Smooth muscle cell (in vitro differentiated cells): ENCODE data around the gene EVX1. TPM values are rescaled to one million over a fixed set of nuclear protein-coding genes. Genes with fewer than 3 reads are reported as not detected.

Experiments used
- DNase-seq: peaks from one replicate; lab custom pipeline; 2025; ENCODE audit not compliant: unreplicated experiment; lab: John Stamatoyannopoulos, UW
- H2AFZ ChIP-seq: fragments of 200-600 bp; sonication (generic); 2 replicates; pipeline ENCODE4 v1.6.0; 2016; ENCODE audit warnings: antibody characterized with exemption, low read depth, mild to moderate bottlenecking
- H3F3A ChIP-seq: fragments of 200-600 bp; sonication (generic); 2 replicates; pipeline ENCODE4 v1.6.0; 2017; ENCODE audit warnings: antibody characterized with exemption, low read depth
- H3K27ac ChIP-seq: fragments of 200-600 bp; sonication (generic); 2 replicates; pipeline ENCODE4 v1.5.1; 2016; ENCODE audit warnings: low read depth, mild to moderate bottlenecking
- H3K27me3 ChIP-seq: fragments of 200-600 bp; sonication (generic); 2 replicates; pipeline ENCODE4 v1.6.1; 2016; ENCODE audit warnings: low read depth, mild to moderate bottlenecking
- H3K36me3 ChIP-seq: fragments of 200-600 bp; sonication (generic); 2 replicates; pipeline ENCODE4 v1.5.1; 2016; ENCODE audit warnings: low read depth
- H3K4me1 ChIP-seq: fragments of 200-600 bp; sonication (generic); 2 replicates; pipeline ENCODE4 v1.5.1; 2016; ENCODE audit warnings: low read depth
- H3K4me2 ChIP-seq: fragments of 200-600 bp; sonication (generic); 2 replicates; pipeline ENCODE4 v1.6.0; 2016; ENCODE audit warnings: mild to moderate bottlenecking
- H3K4me3 ChIP-seq: fragments of 200-600 bp; sonication (generic); 2 replicates; pipeline ENCODE4 v1.5.1; 2016; ENCODE audit warnings: mild to moderate bottlenecking
- H3K79me2 ChIP-seq: fragments of 200-600 bp; sonication (generic); 2 replicates; pipeline ENCODE4 v1.6.0; 2016; ENCODE audit warnings: low read depth, mild to moderate bottlenecking
- H3K9ac ChIP-seq: fragments of 200-600 bp; sonication (generic); 2 replicates; pipeline ENCODE4 v1.6.0; 2016; ENCODE audit warnings: low read depth
- H3K9me3 ChIP-seq: fragments of 200-600 bp; sonication (generic); replicated peaks from 2 replicates; pipeline ENCODE4 v1.5.1; 2016; ENCODE audit warnings: low read depth
- H4K20me1 ChIP-seq: fragments of 200-600 bp; sonication (generic); 2 replicates; pipeline ENCODE4 v1.6.0; 2016; ENCODE audit warnings: low read depth
- WGBS: methylation state at CpG from one replicate; pipeline ENCODE4 v1.1.7; 2016; ENCODE audit warnings: low lambda C conversion rate; 5-methylcytosine and 5-hydroxymethylcytosine counted together
- polyA plus RNA-seq: library from polyadenylated mRNA; unstranded; fragments of >200 nt; fragmentation: Nextera tagmentation; extraction: Ambion mirVana; gene quantifications from 2 replicates; pipeline ENCODE4 v1.2.1, GENCODE V29; 2016
- total RNA-seq: library from RNA; depleted of rRNA; stranded (reverse); fragments of >200 nt; gene quantifications from 2 replicates; pipeline ENCODE4 v1.2.3, GENCODE V29; 2014
- TF ChIP-seq, protein P1 (sequence below): fragments of 200-600 bp; sonication (generic); IDR thresholded peaks from 2 replicates; pipeline ENCODE4 v1.5.1; 2017; ENCODE audit warnings: borderline replicate concordance, mild to moderate bottlenecking, antibody characterized with exemption; ENCODE audit not compliant: insufficient read depth, poor library complexity, severe bottlenecking

The EVX1 gene
- total and polyA plus RNA-seq, 2 experiments from 2014 or later, result 0.36 to 2.0 TPM

DNA sequence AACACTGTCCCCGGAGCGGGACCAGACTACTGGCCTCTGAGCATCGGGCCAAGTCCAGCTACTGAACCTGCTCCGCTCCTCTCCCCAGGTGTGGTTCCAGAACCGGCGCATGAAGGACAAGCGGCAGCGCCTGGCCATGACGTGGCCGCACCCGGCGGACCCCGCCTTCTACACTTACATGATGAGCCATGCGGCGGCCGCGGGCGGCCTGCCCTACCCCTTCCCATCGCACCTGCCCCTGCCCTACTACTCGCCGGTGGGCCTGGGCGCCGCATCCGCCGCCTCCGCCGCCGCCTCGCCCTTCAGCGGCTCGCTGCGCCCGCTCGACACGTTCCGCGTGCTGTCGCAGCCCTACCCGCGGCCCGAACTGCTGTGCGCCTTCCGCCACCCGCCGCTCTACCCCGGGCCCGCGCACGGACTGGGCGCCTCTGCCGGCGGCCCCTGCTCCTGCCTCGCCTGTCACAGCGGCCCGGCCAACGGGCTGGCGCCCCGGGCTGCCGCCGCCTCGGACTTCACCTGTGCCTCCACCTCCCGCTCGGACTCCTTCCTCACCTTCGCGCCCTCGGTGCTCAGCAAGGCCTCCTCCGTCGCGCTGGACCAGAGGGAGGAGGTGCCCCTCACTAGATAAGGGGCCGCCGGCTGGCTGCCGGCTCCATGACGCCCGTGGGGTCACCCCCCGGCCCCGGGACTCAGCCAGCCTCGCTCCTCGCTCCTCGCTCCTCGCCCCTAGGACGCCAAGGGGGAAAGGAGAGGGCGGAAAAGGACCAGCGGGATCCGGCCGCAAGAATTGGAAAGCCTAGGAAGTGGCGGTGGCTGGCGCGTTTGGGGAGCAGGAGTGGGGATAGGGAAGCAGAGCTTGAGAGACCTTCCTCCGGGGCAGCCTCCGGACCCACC is 3.4 kb downstream of the EVX1 start:
- H3K4me1 ChIP-seq, result peaks cover 39% of the 10 kb centered on the region
- H4K20me1 ChIP-seq, result no peaks in the 10 kb centered on the region
- peaks cover 82% of the 10 kb centered on the region for H3K27me3 ChIP-seq
- no peak overlapping the region for H3K27ac ChIP-seq
- DNase-seq, result no peak
- peak overlapping the region; percentile 71 for H3K4me2 ChIP-seq
- H3K79me2 ChIP-seq, result peaks cover 28% of the 10 kb centered on the region
- H2AFZ ChIP-seq, result no peak overlapping the region
- H3K4me3 ChIP-seq, result no peak overlapping the region
- no peak overlapping the region for H3K9ac ChIP-seq
- WGBS, result 47% methylated on average over 67 of the region's 90 CpGs
- H3F3A ChIP-seq, result no peaks in the 10 kb centered on the region
- H3K36me3 ChIP-seq, result no peaks in the 10 kb centered on the region
- no peaks in the 10 kb centered on the region for H3K9me3 ChIP-seq
- TF ChIP-seq, protein P1, sequence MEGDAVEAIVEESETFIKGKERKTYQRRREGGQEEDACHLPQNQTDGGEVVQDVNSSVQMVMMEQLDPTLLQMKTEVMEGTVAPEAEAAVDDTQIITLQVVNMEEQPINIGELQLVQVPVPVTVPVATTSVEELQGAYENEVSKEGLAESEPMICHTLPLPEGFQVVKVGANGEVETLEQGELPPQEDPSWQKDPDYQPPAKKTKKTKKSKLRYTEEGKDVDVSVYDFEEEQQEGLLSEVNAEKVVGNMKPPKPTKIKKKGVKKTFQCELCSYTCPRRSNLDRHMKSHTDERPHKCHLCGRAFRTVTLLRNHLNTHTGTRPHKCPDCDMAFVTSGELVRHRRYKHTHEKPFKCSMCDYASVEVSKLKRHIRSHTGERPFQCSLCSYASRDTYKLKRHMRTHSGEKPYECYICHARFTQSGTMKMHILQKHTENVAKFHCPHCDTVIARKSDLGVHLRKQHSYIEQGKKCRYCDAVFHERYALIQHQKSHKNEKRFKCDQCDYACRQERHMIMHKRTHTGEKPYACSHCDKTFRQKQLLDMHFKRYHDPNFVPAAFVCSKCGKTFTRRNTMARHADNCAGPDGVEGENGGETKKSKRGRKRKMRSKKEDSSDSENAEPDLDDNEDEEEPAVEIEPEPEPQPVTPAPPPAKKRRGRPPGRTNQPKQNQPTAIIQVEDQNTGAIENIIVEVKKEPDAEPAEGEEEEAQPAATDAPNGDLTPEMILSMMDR, result no peak

DNA sequence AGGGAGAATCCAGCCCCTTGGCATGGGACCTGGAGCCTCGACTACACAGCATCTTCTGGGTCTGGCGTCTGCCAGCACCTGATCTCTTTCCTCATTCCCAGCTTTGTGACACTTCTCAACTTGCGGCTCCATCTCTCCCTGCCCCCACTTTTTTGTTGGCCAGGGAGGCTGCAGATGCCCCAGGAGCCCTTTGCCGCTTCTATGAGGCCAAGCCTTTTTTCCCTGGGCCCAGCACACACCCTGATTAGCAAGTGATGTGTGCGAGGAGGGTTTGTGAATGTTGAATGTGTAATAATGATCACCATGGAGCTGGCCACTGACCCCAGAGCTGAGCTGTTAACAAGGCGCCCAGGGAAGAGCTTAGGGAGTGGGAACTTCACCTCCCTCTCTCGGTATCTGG is 4.4 kb downstream of the EVX1 start:
- no peaks in the 10 kb centered on the region for H3K36me3 ChIP-seq
- peaks cover 21% of the 10 kb centered on the region for H3K79me2 ChIP-seq
- no peak overlapping the region for H3K4me3 ChIP-seq
- H3K27ac ChIP-seq, result no peak overlapping the region
- no peaks in the 10 kb centered on the region for H3K9me3 ChIP-seq
- H4K20me1 ChIP-seq, result no peaks in the 10 kb centered on the region
- TF ChIP-seq, protein P1, result no peak
- 78% methylated on average over 7 of the region's 7 CpGs for WGBS
- no peak overlapping the region for H3K4me2 ChIP-seq
- H2AFZ ChIP-seq, result no peak overlapping the region
- no peaks in the 10 kb centered on the region for H3F3A ChIP-seq
- H3K27me3 ChIP-seq, result peaks cover 88% of the 10 kb centered on the region
- H3K4me1 ChIP-seq, result peaks cover 39% of the 10 kb centered on the region
- DNase-seq, result no peak
- H3K9ac ChIP-seq, result no peak overlapping the region

DNA sequence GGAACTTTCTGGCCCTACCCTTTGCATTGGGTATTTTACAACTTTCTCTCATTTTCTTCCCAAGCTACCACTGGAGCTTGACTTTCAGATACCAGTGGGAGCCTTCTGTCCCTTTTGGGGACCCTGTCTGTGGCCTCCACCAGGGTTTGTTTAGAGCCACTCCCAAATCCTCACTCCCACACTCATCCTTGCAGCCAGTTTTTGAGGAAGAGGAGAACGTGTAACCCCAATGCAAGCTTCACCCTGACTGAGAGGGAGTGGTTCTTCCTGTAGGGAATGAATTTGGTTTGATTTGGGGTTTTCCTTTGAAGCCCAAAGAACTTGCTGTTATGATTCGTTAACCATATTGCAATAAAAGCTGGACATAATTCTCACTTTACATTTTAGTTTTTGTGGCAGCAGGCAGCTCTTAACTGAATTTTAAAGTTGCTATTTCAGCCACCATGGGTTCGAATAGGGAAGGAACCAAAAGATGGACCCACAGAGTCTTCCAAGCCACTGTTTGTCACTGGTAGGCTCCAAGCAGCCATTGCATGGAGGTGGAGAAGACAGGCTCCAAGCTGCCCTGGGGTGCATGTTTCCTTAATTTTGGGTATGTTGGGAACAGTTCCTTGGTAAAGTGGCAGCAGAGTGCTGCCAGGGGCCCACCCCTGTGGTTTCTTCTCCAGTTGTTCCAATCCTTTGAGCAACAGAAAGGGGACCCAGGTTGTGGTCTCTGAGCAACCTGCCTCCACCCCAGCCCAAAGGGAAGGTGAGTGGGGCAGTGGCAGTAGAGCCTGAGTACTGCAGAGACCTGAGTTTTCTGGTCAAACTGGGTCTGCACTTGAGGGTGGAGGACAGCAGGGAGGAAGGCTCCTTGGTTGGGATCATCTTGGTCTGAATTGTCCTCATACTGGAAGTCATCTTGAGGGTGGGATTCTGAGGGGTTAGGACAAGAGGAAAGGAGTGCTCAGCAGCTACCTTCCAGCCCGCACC is 5.1 kb downstream of the EVX1 start:
- Histone ChIP-seq H2AFZ (no peak overlapping the region), H3K9me3 (no peaks in the 10 kb centered on the region), H3F3A (no peaks in the 10 kb centered on the region), H3K79me2 (peaks cover 20% of the 10 kb centered on the region), H3K27me3 (peaks cover 95% of the 10 kb centered on the region), H4K20me1 (no peaks in the 10 kb centered on the region), H3K36me3 (no peaks in the 10 kb centered on the region), H3K4me2 (no peak overlapping the region), H3K9ac (no peak overlapping the region), H3K27ac (no peak overlapping the region), H3K4me1 (peaks cover 35% of the 10 kb centered on the region), H3K4me3 (no peak overlapping the region)
- TF ChIP-seq, protein P1, result no peak
- WGBS, result 68% methylated on average over 4 of the region's 4 CpGs
- DNase-seq, result no peak
